ENCODE results near the gene OTOP2. TPM values are rescaled to one million over a fixed set of nuclear protein-coding genes. Genes with fewer than 3 reads are reported as not detected.

Gene OTOP2
- total RNA-seq, 4 donors from 2014 or later, result 0.38 to 1.4 (median 0.41) TPM; not detected in 1

DNA sequence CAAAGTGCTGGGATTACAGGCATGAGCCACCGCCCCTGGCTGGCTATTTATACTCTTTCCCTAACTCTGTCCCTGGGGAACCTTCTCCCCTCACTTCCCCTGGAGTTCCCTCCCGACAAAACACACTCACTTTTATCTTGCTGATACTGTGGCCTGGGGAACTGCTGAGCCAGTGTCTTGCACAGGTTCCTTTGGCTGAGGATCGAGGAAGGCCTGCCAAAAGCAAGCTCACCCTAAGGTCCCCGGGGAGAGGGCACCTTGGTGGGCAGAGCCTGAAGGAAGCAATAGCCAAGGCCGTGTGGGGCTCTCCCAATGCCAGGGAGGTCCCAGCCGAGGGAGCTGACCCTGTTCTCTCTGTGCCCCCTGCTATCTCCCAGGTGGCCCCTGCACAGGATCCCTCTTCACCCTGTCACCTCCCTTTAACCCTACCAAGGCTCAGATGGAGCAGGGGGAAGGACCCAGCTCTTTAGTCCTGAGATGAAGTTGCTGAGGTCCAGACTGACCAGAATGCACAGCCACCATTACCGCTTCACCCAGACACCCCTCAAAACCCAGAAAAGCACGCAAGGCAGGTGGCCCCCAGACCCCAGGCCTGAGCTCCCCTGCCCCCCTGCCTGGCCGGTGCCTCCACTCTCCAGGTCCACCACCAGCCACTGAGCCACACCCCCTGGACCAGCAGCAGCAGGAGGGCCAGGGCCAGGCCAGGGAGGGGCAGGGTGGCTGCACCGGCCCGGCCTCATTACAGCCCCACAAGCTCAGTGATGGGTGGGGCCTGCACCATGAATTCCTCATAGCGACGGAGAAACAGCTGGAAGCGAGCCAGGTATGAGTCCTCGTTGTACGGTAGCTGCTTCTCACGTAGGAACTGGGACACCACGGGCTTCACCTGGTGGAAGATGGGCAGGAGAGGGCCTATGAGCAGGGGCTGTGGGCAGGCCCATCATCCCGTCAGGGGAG is 46.2 kb upstream of the OTOP2 start:
- peak overlapping the region in 3 of 4 donors; percentile 6 to 49 (median 43) for H3K27ac ChIP-seq
- WGBS, 2 donors, result 40 to 51% methylated on average over 7 to 10 of the region's 19 CpGs
- intact Hi-C loops (cut with DNase I), result no loop called here
- TF ChIP-seq POLR2A (IDR thresholded peaks at IDR 0.05), result no peak
- TF ChIP-seq, protein P1, sequence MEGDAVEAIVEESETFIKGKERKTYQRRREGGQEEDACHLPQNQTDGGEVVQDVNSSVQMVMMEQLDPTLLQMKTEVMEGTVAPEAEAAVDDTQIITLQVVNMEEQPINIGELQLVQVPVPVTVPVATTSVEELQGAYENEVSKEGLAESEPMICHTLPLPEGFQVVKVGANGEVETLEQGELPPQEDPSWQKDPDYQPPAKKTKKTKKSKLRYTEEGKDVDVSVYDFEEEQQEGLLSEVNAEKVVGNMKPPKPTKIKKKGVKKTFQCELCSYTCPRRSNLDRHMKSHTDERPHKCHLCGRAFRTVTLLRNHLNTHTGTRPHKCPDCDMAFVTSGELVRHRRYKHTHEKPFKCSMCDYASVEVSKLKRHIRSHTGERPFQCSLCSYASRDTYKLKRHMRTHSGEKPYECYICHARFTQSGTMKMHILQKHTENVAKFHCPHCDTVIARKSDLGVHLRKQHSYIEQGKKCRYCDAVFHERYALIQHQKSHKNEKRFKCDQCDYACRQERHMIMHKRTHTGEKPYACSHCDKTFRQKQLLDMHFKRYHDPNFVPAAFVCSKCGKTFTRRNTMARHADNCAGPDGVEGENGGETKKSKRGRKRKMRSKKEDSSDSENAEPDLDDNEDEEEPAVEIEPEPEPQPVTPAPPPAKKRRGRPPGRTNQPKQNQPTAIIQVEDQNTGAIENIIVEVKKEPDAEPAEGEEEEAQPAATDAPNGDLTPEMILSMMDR (IDR thresholded peaks at IDR 0.05), result no peak
- no peaks in the 10 kb centered on the region for H3K9me3 ChIP-seq
- no peaks in the 10 kb centered on the region for H3K36me3 ChIP-seq
- H3K4me1 ChIP-seq, result peaks cover 7 to 27% (median 12%) of the 10 kb centered on the region in 3 donors
- no peak overlapping the region for H3K4me3 ChIP-seq
- peaks cover 0 to 16% (median 0%) of the 10 kb centered on the region in 4 donors for H3K27me3 ChIP-seq
- no peak for DNase-seq

DNA sequence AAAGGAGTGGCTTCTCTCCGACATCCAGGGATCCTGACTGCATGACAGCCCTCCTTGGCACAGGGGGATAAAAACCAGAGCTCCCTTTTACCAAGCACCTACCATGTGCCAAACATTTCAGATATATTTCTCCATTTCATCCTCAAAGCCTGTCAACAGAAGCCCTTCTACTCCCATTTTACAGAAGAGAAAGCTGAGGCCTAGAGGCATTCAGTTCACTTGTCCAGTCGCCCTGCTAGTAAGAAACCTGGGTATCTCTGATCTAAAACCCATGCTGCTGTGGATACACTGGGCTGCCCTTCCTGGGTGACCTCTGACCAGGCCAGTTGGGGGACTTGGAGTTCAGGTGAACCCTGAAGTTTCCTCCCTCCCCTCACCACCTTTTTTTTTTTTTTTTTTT is 45.4 kb upstream of the OTOP2 start:
- H3K4me1 ChIP-seq, result peaks cover 7 to 25% (median 12%) of the 10 kb centered on the region in 3 donors
- H3K27me3 ChIP-seq, result peaks cover 0 to 22% (median 0%) of the 10 kb centered on the region in 4 donors
- H3K4me3 ChIP-seq, result no peak overlapping the region
- DNase-seq, result no peak
- no peaks in the 10 kb centered on the region for H3K36me3 ChIP-seq
- H3K27ac ChIP-seq, result peak overlapping the region in 2 of 4 donors; percentile 29 to 43
- WGBS, 2 donors, result 55 to 57% methylated on average over 1 to 2 of the region's 2 CpGs
- no peaks in the 10 kb centered on the region for H3K9me3 ChIP-seq
- intact Hi-C loops (cut with DNase I), result no loop called here
- TF ChIP-seq POLR2A (IDR thresholded peaks at IDR 0.05), result no peak
- TF ChIP-seq, protein P1 (IDR thresholded peaks at IDR 0.05), result no peak

DNA sequence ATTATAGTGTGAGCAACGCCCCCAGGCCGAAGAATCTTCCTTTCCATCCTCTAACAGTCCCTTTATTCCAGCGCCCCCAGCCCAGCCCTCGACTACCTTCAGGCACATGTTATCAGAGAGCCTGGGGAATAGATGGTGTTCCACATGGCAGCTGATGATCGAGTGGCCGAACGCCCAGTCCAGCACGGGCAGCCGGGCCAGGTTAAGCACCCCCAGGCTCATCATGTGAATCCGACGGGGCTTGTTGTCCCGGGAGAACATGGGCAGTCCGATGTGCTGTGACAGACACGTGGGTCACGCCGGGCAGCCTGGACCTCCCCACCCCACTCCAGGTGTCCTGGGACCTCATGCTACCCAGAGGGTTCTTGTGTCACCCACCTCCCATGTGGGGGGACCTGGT is 44.8 kb upstream of the OTOP2 start:
- no peaks in the 10 kb centered on the region for H3K36me3 ChIP-seq
- peaks cover 7 to 19% (median 8%) of the 10 kb centered on the region in 3 donors for H3K4me1 ChIP-seq
- TF ChIP-seq, protein P1 (IDR thresholded peaks at IDR 0.05), result no peak
- no peak for TF ChIP-seq POLR2A (IDR thresholded peaks at IDR 0.05)
- H3K9me3 ChIP-seq, result no peaks in the 10 kb centered on the region
- H3K27ac ChIP-seq, result no peak overlapping the region
- intact Hi-C loops (cut with DNase I), result no loop called here
- no peak overlapping the region for H3K4me3 ChIP-seq
- 79 to 85% methylated on average over 4 to 8 of the region's 16 CpGs for WGBS, 2 donors
- peaks cover 0 to 22% (median 0%) of the 10 kb centered on the region in 4 donors for H3K27me3 ChIP-seq
- DNase-seq, result no peak

DNA sequence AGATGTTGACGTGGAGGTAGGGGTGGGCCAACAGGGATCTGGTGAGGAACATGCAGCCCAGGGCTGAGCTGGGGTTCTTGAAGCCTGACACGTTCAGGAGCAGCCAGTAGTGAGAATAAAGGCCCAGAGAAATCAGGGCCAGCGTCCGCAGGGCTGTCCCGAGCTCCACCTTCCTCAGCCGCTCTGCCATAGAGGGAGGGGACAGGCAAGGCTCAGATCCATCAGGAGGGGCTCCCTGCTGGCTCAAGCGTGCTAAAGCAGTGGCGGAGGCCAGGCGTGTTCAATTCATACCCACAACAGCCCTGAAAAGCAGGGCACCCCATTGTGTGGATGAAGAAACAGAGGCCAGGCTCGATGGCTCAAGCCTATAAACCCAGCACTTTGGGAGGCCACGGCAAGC is 43.0 kb upstream of the OTOP2 start:
- WGBS, 2 donors, result 70 to 80% methylated on average over 2 to 9 of the region's 11 CpGs
- H3K27ac ChIP-seq, result no peak overlapping the region
- H3K4me1 ChIP-seq, result peaks cover 7 to 19% (median 8%) of the 10 kb centered on the region in 3 donors
- no peak overlapping the region for H3K4me3 ChIP-seq
- no peaks in the 10 kb centered on the region for H3K36me3 ChIP-seq
- peaks cover 0 to 22% (median 0%) of the 10 kb centered on the region in 4 donors for H3K27me3 ChIP-seq
- TF ChIP-seq, protein P1 (IDR thresholded peaks at IDR 0.05), result no peak
- no peak for TF ChIP-seq POLR2A (IDR thresholded peaks at IDR 0.05)
- intact Hi-C loops (cut with DNase I), result no loop called here
- H3K9me3 ChIP-seq, result no peaks in the 10 kb centered on the region
- no peak for DNase-seq
